IMR-90 (cell line): ENCODE measurements around the gene SLC39A11. TPM values are rescaled to one million over a fixed set of nuclear protein-coding genes. Genes with fewer than 3 reads are reported as not detected.

Experiments used
- ATAC-seq: fragments of 200-7000 bp; cut with Tn5 transposase; 2 replicates; pipeline ENCODE4 v1.9.1; 2020; ENCODE audit warnings: low read depth, mild to moderate bottlenecking, moderate library complexity
- BruUV-seq: library from RNA; stranded (reverse); fragments of 400-500 nt; replicated peaks from 2 replicates; lab custom pipeline; 2021; lab: Mats Ljungman, UMichigan
- CTCF ChIA-PET: fragments of 300-600 bp; formaldehyde crosslinking; extraction: SDS; loops from one replicate; lab custom pipeline; 2021; ENCODE audit warnings: antibody characterized with exemption; lab: Yijun Ruan, JAX
- POLR2A ChIA-PET: fragments of 300-600 bp; sonication (Branson Sonifier 250); formaldehyde crosslinking; loops from one replicate; lab custom pipeline; 2022; ENCODE audit warnings: antibody characterized with exemption; ENCODE audit not compliant: unreplicated experiment; lab: Charles Lee
- DNase-seq: peaks from one replicate; pipeline ENCODE4 v3.0.0; 2013
- H2AFZ ChIP-seq: replicated peaks from 2 replicates; pipeline ENCODE3; 2013; ENCODE audit warnings: low read length, mild to moderate bottlenecking; ENCODE audit not compliant: poor library complexity
- H2AK5ac ChIP-seq: 2 replicates; pipeline ENCODE4 v1.6.1; 2013; ENCODE audit warnings: low read depth, low read length, inconsistent platforms
- H2AK9ac ChIP-seq: replicated peaks from 2 replicates; pipeline ENCODE3; 2013; ENCODE audit warnings: mild to moderate bottlenecking, low read depth, low read length, moderate library complexity; ENCODE audit not compliant: poor library complexity
- H2BK120ac ChIP-seq: 2 replicates; pipeline ENCODE4 v1.6.1; 2013; ENCODE audit warnings: low read depth, low read length, inconsistent platforms
- H2BK15ac ChIP-seq: 3 replicates; pipeline ENCODE4 v1.6.1; 2013; ENCODE audit warnings: low read depth, low read length, inconsistent platforms
- H2BK20ac ChIP-seq: 2 replicates; pipeline ENCODE4 v1.6.1; 2013; ENCODE audit warnings: low read depth, mild to moderate bottlenecking, inconsistent platforms, low read length, moderate library complexity
- H2BK5ac ChIP-seq: 2 replicates; pipeline ENCODE4 v1.6.1; 2013; ENCODE audit warnings: mild to moderate bottlenecking, low read depth, low read length, inconsistent platforms; ENCODE audit not compliant: poor library complexity, severe bottlenecking
- H3K14ac ChIP-seq: replicated peaks from 2 replicates; pipeline ENCODE4 v1.6.1; 2013; ENCODE audit warnings: low read depth, low read length, inconsistent platforms
- H3K18ac ChIP-seq: 2 replicates; pipeline ENCODE4 v1.6.1; 2013; ENCODE audit warnings: low read depth, low read length, control low read depth
- H3K23ac ChIP-seq: 2 replicates; pipeline ENCODE4 v1.6.1; 2013; ENCODE audit warnings: low read depth, low read length, inconsistent platforms
- H3K27ac ChIP-seq: 2 replicates; pipeline ENCODE4 v1.5.1; 2013; ENCODE audit warnings: mild to moderate bottlenecking, control low read depth, low read length; ENCODE audit not compliant: insufficient read depth
- H3K27me3 ChIP-seq: 2 replicates; pipeline ENCODE4 v1.6.1; 2013; ENCODE audit warnings: low read length; ENCODE audit not compliant: control insufficient read depth, insufficient read depth
- H3K36me3 ChIP-seq: 2 replicates; pipeline ENCODE4 v1.6.1; 2013; ENCODE audit warnings: low read length, mixed read lengths; ENCODE audit not compliant: control insufficient read depth, insufficient read depth
- H3K4ac ChIP-seq: 2 replicates; pipeline ENCODE4 v1.6.1; 2013; ENCODE audit warnings: low read depth, low read length, inconsistent platforms
- H3K4me1 ChIP-seq: 2 replicates; pipeline ENCODE4 v1.6.1; 2013; ENCODE audit warnings: low read length, mixed read lengths; ENCODE audit not compliant: control insufficient read depth, insufficient read depth
- H3K4me2 ChIP-seq: 2 replicates; pipeline ENCODE4 v1.6.1; 2013; ENCODE audit warnings: low read depth, mild to moderate bottlenecking, control low read depth, low read length, moderate library complexity
- H3K4me3 ChIP-seq: 2 replicates; pipeline ENCODE4 v1.5.1; 2013; ENCODE audit warnings: low read depth, mild to moderate bottlenecking, control low read depth, low read length, moderate library complexity; ENCODE audit not compliant: insufficient read depth
- H3K56ac ChIP-seq: 2 replicates; pipeline ENCODE4 v1.6.1; 2013; ENCODE audit warnings: low read length, inconsistent platforms; ENCODE audit not compliant: insufficient read depth; ENCODE audit errors: extremely low read depth
- H3K79me1 ChIP-seq, 2 experiments: 2 replicates each; pipeline ENCODE4 v1.6.1; 2013; ENCODE audit warnings: low read length in 2 of 2, inconsistent platforms in 1 of 2, low read depth in 1 of 2
- H3K9ac ChIP-seq: 2 replicates; pipeline ENCODE4 v1.6.1; 2013; ENCODE audit warnings: low read depth, low read length, control low read depth
- H3K9me1 ChIP-seq: 2 replicates; pipeline ENCODE4 v1.6.1; 2013; ENCODE audit warnings: low read length, inconsistent platforms; ENCODE audit not compliant: insufficient read depth
- H3K9me3 ChIP-seq: 2 replicates; pipeline ENCODE4 v1.6.1; 2013; ENCODE audit warnings: low read length; ENCODE audit not compliant: control insufficient read depth, insufficient read depth
- H4K20me1 ChIP-seq: 2 replicates; pipeline ENCODE4 v1.6.1; 2013; ENCODE audit warnings: low read length, inconsistent platforms; ENCODE audit not compliant: insufficient read depth
- H4K5ac ChIP-seq: 2 replicates; pipeline ENCODE4 v1.6.1; 2013; ENCODE audit warnings: mild to moderate bottlenecking, low read depth, low read length, control low read depth
- H4K8ac ChIP-seq, 2 experiments: 2 replicates each; pipeline ENCODE4 v1.6.1; 2013; ENCODE audit warnings: low read depth in 2 of 2, low read length in 2 of 2, control low read depth in 1 of 2, inconsistent platforms in 1 of 2
- H4K91ac ChIP-seq: 2 replicates; pipeline ENCODE4 v1.6.1; 2013; ENCODE audit warnings: low read depth, low read length, inconsistent platforms; ENCODE audit not compliant: insufficient read depth
- BHLHE40 ChIP-seq: fragments of 150-350 bp; IDR thresholded peaks from 2 replicates; pipeline ENCODE4 v1.6.1; 2016; ENCODE audit warnings: mild to moderate bottlenecking, low read depth, low read length
- CEBPB ChIP-seq: IDR thresholded peaks from 2 replicates; pipeline ENCODE4 v1.6.1; 2012; ENCODE audit warnings: low read depth, low read length, improper control_type of control experiment
- CTCF ChIP-seq: conservative IDR thresholded peaks from 2 replicates; pipeline ENCODE4 v1.5.1; 2012; ENCODE audit warnings: mild to moderate bottlenecking, low read depth, low read length, improper control_type of control experiment
- ELK1 ChIP-seq: fragments of 150-350 bp; IDR thresholded peaks from 2 replicates; pipeline ENCODE4 v1.6.1; 2016; ENCODE audit warnings: low read depth, mild to moderate bottlenecking, low read length, moderate library complexity, borderline replicate concordance
- FOS ChIP-seq: fragments of 150-350 bp; IDR thresholded peaks from 2 replicates; pipeline ENCODE4 v1.6.1; 2016; ENCODE audit warnings: low read depth, low read length
- MAFK ChIP-seq: IDR thresholded peaks from 2 replicates; pipeline ENCODE4 v1.6.1; 2012; ENCODE audit warnings: low read depth, low read length, improper control_type of control experiment
- MXI1 ChIP-seq: IDR thresholded peaks from 2 replicates; pipeline ENCODE4 v1.6.1; 2012; ENCODE audit warnings: low read depth, mild to moderate bottlenecking, low read length, moderate library complexity, borderline replicate concordance
- NFE2L2 ChIP-seq: fragments of 150-350 bp; IDR thresholded peaks from 2 replicates; pipeline ENCODE4 v1.6.1; 2016; ENCODE audit warnings: low read depth, mild to moderate bottlenecking, low read length
- POLR2A ChIP-seq: IDR thresholded peaks from 2 replicates; pipeline ENCODE4 v1.6.1; 2012; ENCODE audit warnings: mild to moderate bottlenecking, low read depth, low read length
- RAD21 ChIP-seq: IDR thresholded peaks from 2 replicates; pipeline ENCODE4 v1.6.1; 2012; ENCODE audit warnings: low read length, improper control_type of control experiment
- RCOR1 ChIP-seq: IDR thresholded peaks from 2 replicates; pipeline ENCODE4 v1.6.1; 2012; ENCODE audit warnings: mild to moderate bottlenecking, low read length, improper control_type of control experiment; ENCODE audit not compliant: insufficient replicate concordance
- RFX5 ChIP-seq: IDR thresholded peaks from 2 replicates; pipeline ENCODE4 v1.8.0; 2012; ENCODE audit warnings: low read depth, mild to moderate bottlenecking, low read length, moderate library complexity
- SMC3 ChIP-seq: fragments of 150-350 bp; IDR thresholded peaks from 2 replicates; pipeline ENCODE4 v1.6.1; 2016; ENCODE audit warnings: low read depth, mild to moderate bottlenecking, antibody characterized with exemption, low read length, moderate library complexity
- USF2 ChIP-seq: fragments of 150-350 bp; IDR thresholded peaks from 2 replicates; pipeline ENCODE4 v1.6.1; 2017; ENCODE audit warnings: mild to moderate bottlenecking, antibody characterized with exemption, low read length, low read depth
- WGBS, 2 experiments: methylation state at CpG; one replicate each; pipeline versions ENCODE4 v1.1.5 to v1.1.7; 2013; ENCODE audit warnings: missing lambda C conversion rate in 2 of 2; ENCODE audit not compliant: insufficient read length in 1 of 2; ENCODE audit errors: extremely low coverage in 2 of 2; 5-methylcytosine and 5-hydroxymethylcytosine counted together
- dilution Hi-C: fragments of 300-500 bp; cut with HindIII; formaldehyde crosslinking; loops from one replicate; pipeline ENCODE4 v1.14.3; 2018; ENCODE audit warnings: low sequenced_read_pairs; ENCODE audit not compliant: unreplicated experiment
- in situ Hi-C: fragments of 300-500 bp; cut with MboI; formaldehyde crosslinking; loops from 3 replicates; pipeline ENCODE4 v1.14.3; 2019; ENCODE audit warnings: low sequenced_read_pairs, inconsistent platforms, mixed read lengths
- intact Hi-C: fragments of 100-400 bp; cut with micrococcal nuclease; formaldehyde crosslinking; loops from 2 replicates; pipeline ENCODE4 v1.10.0; 2022
- polyA plus RNA-seq, 3 experiments: library from polyadenylated mRNA; depleted of rRNA; stranded (reverse); fragments of >200 nt; gene quantifications; 2 replicates each; pipeline ENCODE4 v1.2.3, GENCODE V29; 2012; ENCODE audit warnings: low replicate concordance in 1 of 3
- total RNA-seq: library from RNA; depleted of rRNA; stranded (reverse); fragments of >200 nt; gene quantifications from 2 replicates; pipeline ENCODE4 v1.2.3, GENCODE V29; 2012

The SLC39A11 gene
- total and polyA plus RNA-seq, 2 of the 4 experiments (the other 2 are of a cell fraction), result 8.8 to 14.3 TPM

GRCh38 chr17:72706396-72706981 lies 386.0 kb downstream of the SLC39A11 start:
- Histone ChIP-seq H2BK5ac (no peak overlapping the region), H3K79me1 (no peaks in the 10 kb centered on the region), H3K27me3 (no peaks in the 10 kb centered on the region), H3K4me3 (no peak overlapping the region), H3K14ac (no peak overlapping the region), H3K4me1 (peaks cover 5% of the 10 kb centered on the region), H2AK5ac (no peak overlapping the region), H3K36me3 (no peaks in the 10 kb centered on the region), H4K91ac (no peak overlapping the region), H3K9me3 (peaks cover 11% of the 10 kb centered on the region), H3K18ac (no peak overlapping the region), H2BK120ac (no peak overlapping the region), H3K27ac (no peak overlapping the region), H2AFZ (no peak overlapping the region), H4K8ac (no peak overlapping the region), H4K5ac (no peak overlapping the region), H3K56ac (no peak overlapping the region), H3K4me2 (no peak overlapping the region), H3K23ac (no peak overlapping the region), H4K20me1 (no peaks in the 10 kb centered on the region), H3K9me1 (peaks cover 3% of the 10 kb centered on the region; the same call in 1 of the 2 replicates), H2BK15ac (no peak overlapping the region), H3K9ac (no peak overlapping the region), H3K4ac (no peak overlapping the region), H2BK20ac (no peak overlapping the region), H2AK9ac (no peak overlapping the region)
- DNase-seq (no peak), ATAC-seq (peak; percentile 27; the same call in 1 of the 2 replicates)
- CTCF ChIA-PET, result interaction anchor here (0.6 kb wide), 1 partner anchor 64 kb away, joined by 3 read pairs; no protein-coding TSS in a partner anchor
- BruUV-seq, result no TSS peak
- intact Hi-C loops, result no loop called here
- POLR2A ChIA-PET, result no interaction called here
- in situ Hi-C loops, result no loop called here
- dilution Hi-C loops, result no loop called here
- TF ChIP-seq MAFK, result no peak
- no peak for TF ChIP-seq USF2
- TF ChIP-seq CEBPB, result no peak
- TF ChIP-seq MXI1, result no peak
- no peak for TF ChIP-seq RAD21
- no peak for TF ChIP-seq NFE2L2
- TF ChIP-seq CTCF, result no peak
- TF ChIP-seq BHLHE40, result no peak
- TF ChIP-seq FOS, result no peak
- TF ChIP-seq RFX5, result no peak
- no peak for TF ChIP-seq POLR2A
- TF ChIP-seq RCOR1, result no peak
- TF ChIP-seq SMC3, result no peak
- TF ChIP-seq ELK1, result no peak
- no CpG with 5 or more reads among the region's 3 CpGs for WGBS, 2 experiments
